Globus pallidus (tissue), 1 donor: Measurements from ENCODE around the gene OR13J1.
"Not testable (repeated sequence)": the region's sequence is repeated elsewhere in the genome, so short reads cannot be mapped to it uniquely, and the experiment has no call there.

Experiments
- DNase-seq: peaks from one replicate; pipeline ENCODE4 v3.0.0-alpha.2; 2015; ENCODE audit warnings: low spot score

Gene OR13J1

GRCh38 chr9:35870351-35870923 is at the start of gene OR13J1:
Gene OR13J1 (minus strand): TSS chr9:35870401. CDS start chr9:35870401, 0 bp downstream.
- DNase-seq = no peak

- no peak for DNase-seq
These were observed 49.2 kb upstream of the OR13J1 start for GRCh38 chr9:35919212-35920008.

- DNase-seq = no peak
These were observed 48.6 kb upstream of the OR13J1 start for GRCh38 chr9:35918780-35919179.

GRCh38 chr9:35917261-35917660 is 47.1 kb upstream of the OR13J1 start:
- DNase-seq = no peak

GRCh38 chr9:35915681-35916294 is 45.6 kb upstream of the OR13J1 start:
- DNase-seq = no peak

GRCh38 chr9:35914301-35914807 is 44.2 kb upstream of the OR13J1 start:
- DNase-seq = no peak

GRCh38 chr9:35913429-35913828 is 43.2 kb upstream of the OR13J1 start:
- DNase-seq = not testable (repeated sequence)

- DNase-seq = no peak
These were observed 42.7 kb upstream of the OR13J1 start for GRCh38 chr9:35912791-35913400.

- DNase-seq = no peak
These were observed 41.5 kb upstream of the OR13J1 start for GRCh38 chr9:35911690-35912089.

- DNase-seq = no peak
These were observed 40.6 kb upstream of the OR13J1 start for GRCh38 chr9:35910613-35911359.

GRCh38 chr9:35909687-35910612 is 39.7 kb upstream of the OR13J1 start:
- DNase-seq = no peak

GRCh38 chr9:35909274-35909673 is 39.1 kb upstream of the OR13J1 start, which contains the start of gene SPAAR:
Gene SPAAR (plus strand): TSS chr9:35909490. CDS start chr9:35910464, 974 bp downstream.
- no peak for DNase-seq

GRCh38 chr9:35908504-35909125 is 38.4 kb upstream of the OR13J1 start:
- DNase-seq = no peak

- no peak for DNase-seq
These were observed 37.7 kb upstream of the OR13J1 start for GRCh38 chr9:35907711-35908503.

GRCh38 chr9:35906923-35907699 is 36.9 kb upstream of the OR13J1 start:
- no peak for DNase-seq

- no peak for DNase-seq
These were observed 35.9 kb upstream of the OR13J1 start, which contains the start of gene HRCT1 for GRCh38 chr9:35905912-35906679. Gene HRCT1 (plus strand): TSS chr9:35906202. CDS start chr9:35906288, 86 bp downstream.

GRCh38 chr9:35905051-35905781 is 35.0 kb upstream of the OR13J1 start:
- DNase-seq = no peak
